Measurements from ENCODE around the gene DHX8. TPM values are rescaled to one million over a fixed set of nuclear protein-coding genes. Genes with fewer than 3 reads are reported as not detected.
"Not testable (repeated sequence)": the region's sequence is repeated elsewhere in the genome, so short reads cannot be mapped to it uniquely, and the experiment has no call there.

Gene DHX8
- total RNA-seq, 4 donors from 2014 or later: 15.3 to 44.9 (median 36.4) TPM

GRCh38 chr17:43445009-43445589, 38.7 kb upstream of the DHX8 start:
- Histone ChIP-seq H3K36me3 (no peaks in the 10 kb centered on the region), H3K4me1 (peaks cover 0 to 6% (median 0%) of the 10 kb centered on the region in 4 donors), H3K27ac (no peak overlapping the region), H3K9me3 (no peaks in the 10 kb centered on the region), H3K27me3 (no peaks in the 10 kb centered on the region), H3K4me3 (no peak overlapping the region)
- no peak for TF ChIP-seq POLR2A (IDR thresholded peaks at IDR 0.05)
- TF ChIP-seq POLR2AphosphoS5 (IDR thresholded peaks at IDR 0.05): no peak
- TF ChIP-seq EP300 (IDR thresholded peaks at IDR 0.05; ENCODE audit: low read depth): no peak
- TF ChIP-seq, protein P1, sequence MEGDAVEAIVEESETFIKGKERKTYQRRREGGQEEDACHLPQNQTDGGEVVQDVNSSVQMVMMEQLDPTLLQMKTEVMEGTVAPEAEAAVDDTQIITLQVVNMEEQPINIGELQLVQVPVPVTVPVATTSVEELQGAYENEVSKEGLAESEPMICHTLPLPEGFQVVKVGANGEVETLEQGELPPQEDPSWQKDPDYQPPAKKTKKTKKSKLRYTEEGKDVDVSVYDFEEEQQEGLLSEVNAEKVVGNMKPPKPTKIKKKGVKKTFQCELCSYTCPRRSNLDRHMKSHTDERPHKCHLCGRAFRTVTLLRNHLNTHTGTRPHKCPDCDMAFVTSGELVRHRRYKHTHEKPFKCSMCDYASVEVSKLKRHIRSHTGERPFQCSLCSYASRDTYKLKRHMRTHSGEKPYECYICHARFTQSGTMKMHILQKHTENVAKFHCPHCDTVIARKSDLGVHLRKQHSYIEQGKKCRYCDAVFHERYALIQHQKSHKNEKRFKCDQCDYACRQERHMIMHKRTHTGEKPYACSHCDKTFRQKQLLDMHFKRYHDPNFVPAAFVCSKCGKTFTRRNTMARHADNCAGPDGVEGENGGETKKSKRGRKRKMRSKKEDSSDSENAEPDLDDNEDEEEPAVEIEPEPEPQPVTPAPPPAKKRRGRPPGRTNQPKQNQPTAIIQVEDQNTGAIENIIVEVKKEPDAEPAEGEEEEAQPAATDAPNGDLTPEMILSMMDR (IDR thresholded peaks at IDR 0.05): no peak
- DNase-seq: no peak
- WGBS, 2 donors (ENCODE audit: low coverage in 1 of 2): 26 to 41% methylated on average over 4 to 5 of the region's 5 CpGs
- intact Hi-C loops (cut with DNase I; ENCODE audit: low total_unique reads): no loop called here
- in situ Hi-C loops (cut with MboI; ENCODE audit: low pct_ligation_motif_present in 1 of 4, low pct_unique_long_range_greater_than_20kb in 1 of 4, low sequenced_read_pairs in 3 of 4): no loop called here

GRCh38 chr17:43446773-43447172, 37.0 kb upstream of the DHX8 start:
- H3K36me3 ChIP-seq: no peaks in the 10 kb centered on the region
- intact Hi-C loops (cut with DNase I; ENCODE audit: low total_unique reads): no loop called here
- WGBS, 2 donors (ENCODE audit: low coverage in 1 of 2): 96 to 97% methylated on average over 5 of the region's 5 CpGs
- no peak for DNase-seq
- H3K4me3 ChIP-seq: no peak overlapping the region
- no peak overlapping the region for H3K27ac ChIP-seq
- in situ Hi-C loops (cut with MboI; ENCODE audit: low pct_ligation_motif_present in 1 of 4, low pct_unique_long_range_greater_than_20kb in 1 of 4, low sequenced_read_pairs in 3 of 4): no loop called here
- no peaks in the 10 kb centered on the region for H3K9me3 ChIP-seq
- H3K4me1 ChIP-seq: peaks cover 0 to 6% (median 0%) of the 10 kb centered on the region in 4 donors
- TF ChIP-seq POLR2AphosphoS5 (IDR thresholded peaks at IDR 0.05) (no peak), EP300 (IDR thresholded peaks at IDR 0.05; ENCODE audit: low read depth) (no peak), POLR2A (IDR thresholded peaks at IDR 0.05) (no peak)
- TF ChIP-seq, protein P1 (IDR thresholded peaks at IDR 0.05): no peak
- H3K27me3 ChIP-seq: no peaks in the 10 kb centered on the region

DNA sequence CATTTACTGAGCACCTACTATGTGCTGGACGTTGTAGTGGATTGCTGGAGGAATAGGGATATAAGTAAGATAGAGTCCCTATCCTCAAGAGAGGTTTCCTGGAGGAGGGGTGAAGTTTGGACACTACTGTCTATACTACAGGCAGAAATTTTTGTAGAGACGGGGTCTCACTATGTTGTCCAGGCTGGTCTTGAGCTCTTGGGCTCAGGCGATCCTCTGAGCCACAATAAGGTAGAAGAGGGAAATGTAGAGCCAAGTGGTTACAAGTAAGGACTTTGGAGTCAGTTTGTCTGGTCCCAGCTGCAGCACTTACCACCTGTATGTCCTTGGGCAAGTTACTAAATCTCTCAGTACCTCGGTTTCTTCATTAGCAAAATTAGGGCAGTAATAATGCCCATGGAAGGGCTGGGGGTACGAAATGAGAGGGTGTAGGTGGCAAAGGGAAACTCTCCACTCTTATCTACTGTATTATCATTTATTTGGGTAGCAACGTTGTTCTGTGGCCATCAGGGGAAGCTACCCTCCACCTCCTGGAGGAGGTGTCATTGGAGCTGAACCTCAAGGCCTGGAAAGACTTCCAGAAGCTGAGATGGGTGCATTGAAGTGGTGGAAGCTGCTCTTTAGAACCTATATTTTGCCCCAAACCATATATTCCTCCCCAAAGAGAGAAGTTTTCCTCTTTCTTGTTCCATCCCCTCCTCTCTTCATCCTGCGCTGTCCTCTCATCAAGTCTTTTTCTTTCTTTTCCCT, 34.9 kb upstream of the DHX8 start:
- no peaks in the 10 kb centered on the region for H3K36me3 ChIP-seq
- intact Hi-C loops (cut with DNase I; ENCODE audit: low total_unique reads): no loop called here
- no peak for DNase-seq
- TF ChIP-seq POLR2AphosphoS5 (IDR thresholded peaks at IDR 0.05): no peak
- TF ChIP-seq POLR2A (IDR thresholded peaks at IDR 0.05): no peak
- TF ChIP-seq, protein P1 (IDR thresholded peaks at IDR 0.05): no peak
- TF ChIP-seq EP300 (IDR thresholded peaks at IDR 0.05; ENCODE audit: low read depth): no peak
- in situ Hi-C loops (cut with MboI; ENCODE audit: low pct_ligation_motif_present in 1 of 4, low pct_unique_long_range_greater_than_20kb in 1 of 4, low sequenced_read_pairs in 3 of 4): no loop called here
- H3K4me1 ChIP-seq: peaks cover 0 to 10% (median 0%) of the 10 kb centered on the region in 4 donors
- no peak overlapping the region for H3K27ac ChIP-seq
- H3K27me3 ChIP-seq: no peaks in the 10 kb centered on the region
- no peaks in the 10 kb centered on the region for H3K9me3 ChIP-seq
- WGBS, 2 donors (ENCODE audit: low coverage in 1 of 2): 68 to 69% methylated on average over 5 to 7 of the region's 7 CpGs
- no peak overlapping the region for H3K4me3 ChIP-seq

GRCh38 chr17:43449470-43450248, 34.1 kb upstream of the DHX8 start:
- no peak for DNase-seq
- no peaks in the 10 kb centered on the region for H3K36me3 ChIP-seq
- in situ Hi-C loops (cut with MboI; ENCODE audit: low pct_ligation_motif_present in 1 of 4, low pct_unique_long_range_greater_than_20kb in 1 of 4, low sequenced_read_pairs in 3 of 4) (no loop called here), intact Hi-C loops (cut with DNase I; ENCODE audit: low total_unique reads) (no loop called here)
- H3K27ac ChIP-seq: no peak overlapping the region
- no peak for TF ChIP-seq EP300 (IDR thresholded peaks at IDR 0.05; ENCODE audit: low read depth)
- TF ChIP-seq, protein P1 (IDR thresholded peaks at IDR 0.05): no peak
- TF ChIP-seq POLR2AphosphoS5 (IDR thresholded peaks at IDR 0.05): no peak
- no peak for TF ChIP-seq POLR2A (IDR thresholded peaks at IDR 0.05)
- H3K9me3 ChIP-seq: no peaks in the 10 kb centered on the region
- H3K4me3 ChIP-seq: no peak overlapping the region
- WGBS, 2 donors (ENCODE audit: low coverage in 1 of 2): 64 to 74% methylated on average over 5 to 8 of the region's 8 CpGs
- no peaks in the 10 kb centered on the region for H3K27me3 ChIP-seq
- peaks cover 0 to 5% (median 0%) of the 10 kb centered on the region in 4 donors for H3K4me1 ChIP-seq

- H3K36me3 ChIP-seq; intact Hi-C loops (cut with DNase I; ENCODE audit: low total_unique reads); H3K4me1 ChIP-seq; DNase-seq; H3K27ac ChIP-seq; in situ Hi-C loops (cut with MboI; ENCODE audit: low pct_ligation_motif_present in 1 of 4, low pct_unique_long_range_greater_than_20kb in 1 of 4, low sequenced_read_pairs in 3 of 4); H3K4me3 ChIP-seq; H3K9me3 ChIP-seq; H3K27me3 ChIP-seq: not testable (repeated sequence)
- 80 to 95% methylated on average over 1 to 20 of the region's 20 CpGs for WGBS, 2 donors (ENCODE audit: low coverage in 1 of 2)
Observed at GRCh38 chr17:43450791-43451190, 33.0 kb upstream of the DHX8 start.

- H3K27ac ChIP-seq; DNase-seq; H3K4me1 ChIP-seq; in situ Hi-C loops (cut with MboI; ENCODE audit: low pct_ligation_motif_present in 1 of 4, low pct_unique_long_range_greater_than_20kb in 1 of 4, low sequenced_read_pairs in 3 of 4); intact Hi-C loops (cut with DNase I; ENCODE audit: low total_unique reads); H3K4me3 ChIP-seq; H3K36me3 ChIP-seq; H3K27me3 ChIP-seq; H3K9me3 ChIP-seq: not testable (repeated sequence)
- WGBS, 2 donors (ENCODE audit: low coverage in 1 of 2): 98% methylated on average over 15 of the region's 32 CpGs; no CpG with 5 or more reads in 1 of the 2 donors
Observed at GRCh38 chr17:43451741-43452140, 32.0 kb upstream of the DHX8 start.

Data from transverse colon (tissue), 4 donors.